Adrenal gland (tissue), 5 donors: ENCODE measurements around the gene GMEB1.
"Not testable (repeated sequence)": the region's sequence is repeated elsewhere in the genome, so short reads cannot be mapped to it uniquely, and the experiment has no call there.

ENCODE experiments used
- POLR2A ChIP-seq, 2 donors: fragments of 450-650 bp; IDR thresholded peaks; one replicate each; pipeline ENCODE4 v1.6.1; 2017; ENCODE audit warnings: antibody characterized with exemption in 2 of 2, mild to moderate bottlenecking in 2 of 2, moderate library complexity in 1 of 2
- TF ChIP-seq, protein P1 (sequence below), 6 experiments: fragments of 450-650 bp in 4 of 6; fragments of 200-600 bp in 2 of 6; sonication (generic) in 1 of 6; IDR thresholded peaks; 1 replicate in 5 of 6; 2 replicates in 1 of 6; pipeline versions ENCODE4 v1.5.1 to v1.8.0; 2016 to 2021; ENCODE audit warnings: antibody characterized with exemption in 6 of 6, mild to moderate bottlenecking in 2 of 6, moderate library complexity in 1 of 6
- donor health status: DM: no; HTN: no; CAD: no.

DNA sequence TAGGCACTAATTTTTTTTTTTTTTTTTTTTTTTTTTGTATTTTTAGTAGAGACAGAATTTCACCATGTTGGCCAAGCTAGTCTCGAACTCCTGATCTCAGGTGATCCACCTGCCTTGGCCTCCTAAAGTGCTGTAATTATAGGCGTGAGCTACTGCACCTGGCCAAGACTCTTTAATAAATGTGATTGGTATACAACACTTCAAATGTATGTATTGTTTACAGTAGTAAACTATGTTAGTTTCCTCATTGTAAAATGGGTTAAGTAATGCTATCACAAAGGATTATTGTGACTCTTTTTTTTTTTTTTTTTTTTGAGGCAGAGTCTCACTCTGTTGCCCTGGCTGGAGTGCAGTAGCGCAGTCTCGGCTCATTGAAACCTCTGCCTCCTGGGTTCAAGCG is 56.8 kb downstream of the GMEB1 start:
- TF ChIP-seq, protein P1, sequence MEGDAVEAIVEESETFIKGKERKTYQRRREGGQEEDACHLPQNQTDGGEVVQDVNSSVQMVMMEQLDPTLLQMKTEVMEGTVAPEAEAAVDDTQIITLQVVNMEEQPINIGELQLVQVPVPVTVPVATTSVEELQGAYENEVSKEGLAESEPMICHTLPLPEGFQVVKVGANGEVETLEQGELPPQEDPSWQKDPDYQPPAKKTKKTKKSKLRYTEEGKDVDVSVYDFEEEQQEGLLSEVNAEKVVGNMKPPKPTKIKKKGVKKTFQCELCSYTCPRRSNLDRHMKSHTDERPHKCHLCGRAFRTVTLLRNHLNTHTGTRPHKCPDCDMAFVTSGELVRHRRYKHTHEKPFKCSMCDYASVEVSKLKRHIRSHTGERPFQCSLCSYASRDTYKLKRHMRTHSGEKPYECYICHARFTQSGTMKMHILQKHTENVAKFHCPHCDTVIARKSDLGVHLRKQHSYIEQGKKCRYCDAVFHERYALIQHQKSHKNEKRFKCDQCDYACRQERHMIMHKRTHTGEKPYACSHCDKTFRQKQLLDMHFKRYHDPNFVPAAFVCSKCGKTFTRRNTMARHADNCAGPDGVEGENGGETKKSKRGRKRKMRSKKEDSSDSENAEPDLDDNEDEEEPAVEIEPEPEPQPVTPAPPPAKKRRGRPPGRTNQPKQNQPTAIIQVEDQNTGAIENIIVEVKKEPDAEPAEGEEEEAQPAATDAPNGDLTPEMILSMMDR (IDR thresholded peaks at IDR 0.05) = not testable (repeated sequence)
- TF ChIP-seq POLR2A (IDR thresholded peaks at IDR 0.05) = not testable (repeated sequence)
